ENCODE measurements around the gene NCAM1. TPM values are rescaled to one million over a fixed set of nuclear protein-coding genes. Genes with fewer than 3 reads are reported as not detected.

The NCAM1 gene
- polyA plus RNA-seq, 1 donor (not counting 4 experiments of a cell fraction or from before 2014, with no cell fraction given) = 0.04 TPM

DNA sequence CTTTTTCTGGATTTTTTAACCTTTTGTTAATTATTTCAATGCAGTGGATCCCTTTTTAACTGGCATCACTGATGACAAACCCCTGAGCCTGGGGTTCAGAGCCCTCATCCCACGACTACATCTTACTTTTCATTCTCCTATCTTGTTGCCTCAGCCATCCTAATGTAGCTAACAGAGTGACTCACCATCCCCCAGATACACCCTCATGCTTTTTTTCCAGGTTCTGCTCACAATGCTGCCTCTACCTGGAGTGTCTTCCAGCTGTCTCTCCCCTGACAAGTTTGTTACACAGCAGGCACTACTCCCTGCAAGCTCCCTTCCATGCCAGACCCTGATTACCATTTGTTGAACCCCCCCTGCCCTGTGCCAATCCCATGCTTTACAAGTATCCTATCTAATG, 135.4 kb downstream of the NCAM1 start:
- Histone ChIP-seq H3K4me3 (ENCODE audit: control insufficient read depth in 2 of 3, extremely low read depth in 1 of 3, insufficient read depth in 2 of 3, low read depth in 1 of 3, low read length in 3 of 3) (no peak overlapping the region), H3K27me3 (ENCODE audit: control insufficient read depth, extremely low read depth, insufficient read depth, low read length) (no peaks in the 10 kb centered on the region), H3K36me3 (ENCODE audit: control insufficient read depth in 2 of 2, extremely low read depth in 1 of 2, insufficient read depth in 2 of 2, low read length in 2 of 2) (no peaks in the 10 kb centered on the region), H3K27ac (ENCODE audit: control insufficient read depth, insufficient read depth, low read length) (no peak overlapping the region), H3K9me1 (ENCODE audit: control insufficient read depth, extremely low read depth, insufficient read depth, low read length) (no peaks in the 10 kb centered on the region), H3K9ac (ENCODE audit: control insufficient read depth, extremely low read depth, insufficient read depth, low read length) (no peak overlapping the region), H2AFZ (ENCODE audit: control insufficient read depth, low read length) (no peak overlapping the region), H3K79me2 (ENCODE audit: control insufficient read depth, insufficient read depth, low read length) (no peaks in the 10 kb centered on the region), H3K4me2 (ENCODE audit: control insufficient read depth, extremely low read depth, insufficient read depth, low read depth, low read length) (no peak overlapping the region), H3K4me1 (ENCODE audit: control insufficient read depth, extremely low read depth, insufficient read depth, low read length) (no peaks in the 10 kb centered on the region), H3K9me3 (ENCODE audit: control insufficient read depth, low read depth, low read length) (no peaks in the 10 kb centered on the region), H4K20me1 (ENCODE audit: control insufficient read depth, extremely low read depth, insufficient read depth, low read length) (no peaks in the 10 kb centered on the region)
- no peak for DNase-seq (ENCODE audit: low read depth, low spot score)
- dilution Hi-C loops (cut with MboI; ENCODE audit: extremely low pct_ligation_motif_present, low sequenced_read_pairs) = no loop called here
- TF ChIP-seq, protein P1, sequence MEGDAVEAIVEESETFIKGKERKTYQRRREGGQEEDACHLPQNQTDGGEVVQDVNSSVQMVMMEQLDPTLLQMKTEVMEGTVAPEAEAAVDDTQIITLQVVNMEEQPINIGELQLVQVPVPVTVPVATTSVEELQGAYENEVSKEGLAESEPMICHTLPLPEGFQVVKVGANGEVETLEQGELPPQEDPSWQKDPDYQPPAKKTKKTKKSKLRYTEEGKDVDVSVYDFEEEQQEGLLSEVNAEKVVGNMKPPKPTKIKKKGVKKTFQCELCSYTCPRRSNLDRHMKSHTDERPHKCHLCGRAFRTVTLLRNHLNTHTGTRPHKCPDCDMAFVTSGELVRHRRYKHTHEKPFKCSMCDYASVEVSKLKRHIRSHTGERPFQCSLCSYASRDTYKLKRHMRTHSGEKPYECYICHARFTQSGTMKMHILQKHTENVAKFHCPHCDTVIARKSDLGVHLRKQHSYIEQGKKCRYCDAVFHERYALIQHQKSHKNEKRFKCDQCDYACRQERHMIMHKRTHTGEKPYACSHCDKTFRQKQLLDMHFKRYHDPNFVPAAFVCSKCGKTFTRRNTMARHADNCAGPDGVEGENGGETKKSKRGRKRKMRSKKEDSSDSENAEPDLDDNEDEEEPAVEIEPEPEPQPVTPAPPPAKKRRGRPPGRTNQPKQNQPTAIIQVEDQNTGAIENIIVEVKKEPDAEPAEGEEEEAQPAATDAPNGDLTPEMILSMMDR (optimal IDR thresholded peaks at IDR 0.05 in 1 of 3, IDR thresholded peaks at IDR 0.05 in 1 of 3, conservative IDR thresholded peaks at IDR 0.05 in 1 of 3; ENCODE audit: extremely low read depth in 1 of 3, insufficient read depth in 2 of 3, low read length in 3 of 3) = no peak
- TF ChIP-seq EZH2 (IDR thresholded peaks at IDR 0.05; ENCODE audit: low read length) = no peak
- no peak for FAIRE-seq

DNA sequence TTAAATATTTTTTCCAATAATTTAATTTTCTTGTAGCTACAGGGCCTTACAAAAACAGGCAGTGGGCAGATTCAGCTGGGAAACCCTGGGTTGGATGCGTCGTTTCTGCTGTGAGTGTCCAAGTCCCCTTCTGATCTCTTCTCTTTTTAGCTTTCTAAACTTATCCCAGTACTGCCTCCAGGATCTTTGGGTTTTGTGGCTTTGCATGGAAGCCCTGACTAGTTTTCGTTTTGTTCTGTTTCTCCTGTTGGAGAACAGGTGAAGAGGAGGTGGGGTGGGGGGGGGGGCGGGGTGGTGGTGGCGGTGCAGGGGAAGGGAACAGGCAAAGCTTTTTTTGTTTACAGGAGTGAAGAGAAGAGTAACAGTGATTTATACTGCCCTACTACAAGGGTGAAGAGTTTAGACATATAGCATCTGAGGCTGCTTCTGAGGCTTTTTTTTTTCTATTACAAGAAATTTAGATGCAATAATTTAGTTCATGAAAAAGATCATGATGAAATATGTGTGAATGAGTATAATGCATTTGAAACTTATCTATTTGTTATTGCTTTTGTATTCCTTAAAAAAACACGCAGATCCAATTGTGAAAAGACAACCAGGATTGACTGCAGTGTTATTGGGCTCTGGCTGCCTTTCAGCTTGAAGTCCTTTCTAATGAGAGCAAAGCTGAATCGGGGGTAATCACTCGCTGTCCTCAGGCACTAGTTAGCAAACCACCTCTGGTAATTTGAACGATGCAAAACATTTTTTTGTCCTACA, 142.9 kb downstream of the NCAM1 start:
- H4K20me1 ChIP-seq (ENCODE audit: control insufficient read depth, extremely low read depth, insufficient read depth, low read length) = no peaks in the 10 kb centered on the region
- dilution Hi-C loops (cut with MboI; ENCODE audit: extremely low pct_ligation_motif_present, low sequenced_read_pairs) = no loop called here
- H3K27me3 ChIP-seq (ENCODE audit: control insufficient read depth, extremely low read depth, insufficient read depth, low read length) = no peaks in the 10 kb centered on the region
- FAIRE-seq (no peak), DNase-seq (ENCODE audit: low read depth, low spot score) (no peak)
- no peaks in the 10 kb centered on the region for H3K79me2 ChIP-seq (ENCODE audit: control insufficient read depth, insufficient read depth, low read length)
- no peak overlapping the region for H3K4me2 ChIP-seq (ENCODE audit: control insufficient read depth, extremely low read depth, insufficient read depth, low read depth, low read length)
- TF ChIP-seq, protein P1 (optimal IDR thresholded peaks at IDR 0.05 in 1 of 3, IDR thresholded peaks at IDR 0.05 in 1 of 3, conservative IDR thresholded peaks at IDR 0.05 in 1 of 3; ENCODE audit: extremely low read depth in 1 of 3, insufficient read depth in 2 of 3, low read length in 3 of 3) = no peak
- H3K4me3 ChIP-seq (ENCODE audit: control insufficient read depth in 2 of 3, extremely low read depth in 1 of 3, insufficient read depth in 2 of 3, low read depth in 1 of 3, low read length in 3 of 3) = no peak overlapping the region
- no peak overlapping the region for H3K27ac ChIP-seq (ENCODE audit: control insufficient read depth, insufficient read depth, low read length)
- H3K36me3 ChIP-seq (ENCODE audit: control insufficient read depth in 2 of 2, extremely low read depth in 1 of 2, insufficient read depth in 2 of 2, low read length in 2 of 2) = no peaks in the 10 kb centered on the region
- H3K9me3 ChIP-seq (ENCODE audit: control insufficient read depth, low read depth, low read length) = no peaks in the 10 kb centered on the region
- H2AFZ ChIP-seq (ENCODE audit: control insufficient read depth, low read length) = no peak overlapping the region
- H3K4me1 ChIP-seq (ENCODE audit: control insufficient read depth, extremely low read depth, insufficient read depth, low read length) = no peaks in the 10 kb centered on the region
- H3K9me1 ChIP-seq (ENCODE audit: control insufficient read depth, extremely low read depth, insufficient read depth, low read length) = no peaks in the 10 kb centered on the region
- H3K9ac ChIP-seq (ENCODE audit: control insufficient read depth, extremely low read depth, insufficient read depth, low read length) = no peak overlapping the region
